Measurements from ENCODE around the gene TRIM29. TPM values are rescaled to one million over a fixed set of nuclear protein-coding genes. Genes with fewer than 3 reads are reported as not detected.
"Not testable (repeated sequence)": the region's sequence is repeated elsewhere in the genome, so short reads cannot be mapped to it uniquely, and the experiment has no call there.

The TRIM29 gene
- total RNA-seq, 1 donor from 2014 or later, result not detected

DNA sequence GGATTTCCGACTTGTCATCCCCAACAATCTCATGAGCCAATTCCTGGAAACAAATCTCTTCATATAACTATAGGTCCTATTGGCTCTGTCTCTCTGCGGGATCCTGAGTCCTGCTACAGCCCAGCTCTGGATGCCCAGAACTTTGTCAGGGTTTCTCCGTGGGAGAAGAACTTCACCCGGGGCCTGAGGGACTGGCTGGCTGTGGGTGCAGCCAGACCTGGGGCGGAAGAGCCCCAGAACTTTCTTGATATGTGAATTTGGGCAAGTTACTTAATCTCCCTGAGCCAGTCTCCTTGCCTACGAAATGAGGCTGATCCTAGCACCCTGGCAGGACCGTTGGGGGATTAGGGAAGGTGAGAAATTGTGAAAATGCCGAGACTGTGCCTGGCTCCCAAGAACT is 6.6 kb upstream of the TRIM29 start:
- intact Hi-C loops (cut with DNase I), result no loop called here
- ATAC-seq (ENCODE audit: poor library complexity), result no peak
- DNase-seq, result no peak

DNA sequence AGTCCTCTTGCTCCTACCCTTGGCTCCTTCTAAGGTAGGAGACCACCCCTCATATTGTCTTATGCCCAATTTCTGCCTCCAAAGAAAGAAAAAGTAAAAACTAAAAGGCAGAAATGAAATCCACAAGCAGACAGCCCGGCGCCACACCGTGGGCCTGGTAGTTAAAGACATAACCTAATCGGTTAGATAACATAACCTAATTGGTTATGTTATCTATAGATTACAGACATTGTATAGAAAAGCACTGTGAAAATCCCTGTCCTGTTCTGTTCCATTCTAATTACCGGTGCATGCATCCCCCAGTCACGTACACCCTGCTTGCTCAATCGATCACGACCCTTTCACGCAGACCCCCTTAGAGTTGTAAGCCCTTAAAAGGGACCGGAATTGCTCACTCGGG is 5.6 kb upstream of the TRIM29 start:
- intact Hi-C loops (cut with DNase I); ATAC-seq (ENCODE audit: poor library complexity); DNase-seq: not testable (repeated sequence)

DNA sequence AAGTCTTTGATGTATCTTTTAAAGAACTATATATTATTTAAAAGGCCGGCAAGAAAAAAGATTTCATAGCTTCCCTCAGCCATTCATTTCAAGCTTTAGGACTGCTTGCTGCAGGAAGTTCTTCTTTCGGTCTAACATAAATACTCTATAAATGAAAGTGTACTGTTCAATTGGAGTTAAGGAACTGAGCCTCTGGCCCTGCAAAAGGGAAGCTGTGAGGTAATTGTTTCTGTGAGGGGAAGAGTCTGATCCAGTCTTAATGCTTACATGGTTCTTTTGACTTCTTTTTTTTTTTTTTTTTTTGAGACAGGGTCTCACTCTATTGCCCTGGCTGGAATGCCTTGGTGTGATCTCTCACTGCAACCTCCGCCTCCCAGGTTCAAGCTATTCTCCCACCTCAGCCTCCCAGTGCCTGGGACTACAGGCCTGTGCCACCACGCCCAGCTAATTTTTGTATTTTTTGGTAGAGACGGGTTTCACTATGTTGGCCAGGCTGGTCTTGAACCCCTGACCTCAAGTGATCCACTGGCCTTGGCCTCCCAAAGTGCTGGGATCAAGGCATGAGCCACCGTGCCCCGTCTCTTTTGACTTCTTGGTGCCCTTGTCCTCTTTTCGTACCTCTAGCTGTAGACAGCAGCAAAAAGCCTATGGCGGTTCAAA is 4.7 kb upstream of the TRIM29 start:
- ATAC-seq (ENCODE audit: poor library complexity), result no peak
- intact Hi-C loops (cut with DNase I), result no loop called here
- DNase-seq, result no peak

DNA sequence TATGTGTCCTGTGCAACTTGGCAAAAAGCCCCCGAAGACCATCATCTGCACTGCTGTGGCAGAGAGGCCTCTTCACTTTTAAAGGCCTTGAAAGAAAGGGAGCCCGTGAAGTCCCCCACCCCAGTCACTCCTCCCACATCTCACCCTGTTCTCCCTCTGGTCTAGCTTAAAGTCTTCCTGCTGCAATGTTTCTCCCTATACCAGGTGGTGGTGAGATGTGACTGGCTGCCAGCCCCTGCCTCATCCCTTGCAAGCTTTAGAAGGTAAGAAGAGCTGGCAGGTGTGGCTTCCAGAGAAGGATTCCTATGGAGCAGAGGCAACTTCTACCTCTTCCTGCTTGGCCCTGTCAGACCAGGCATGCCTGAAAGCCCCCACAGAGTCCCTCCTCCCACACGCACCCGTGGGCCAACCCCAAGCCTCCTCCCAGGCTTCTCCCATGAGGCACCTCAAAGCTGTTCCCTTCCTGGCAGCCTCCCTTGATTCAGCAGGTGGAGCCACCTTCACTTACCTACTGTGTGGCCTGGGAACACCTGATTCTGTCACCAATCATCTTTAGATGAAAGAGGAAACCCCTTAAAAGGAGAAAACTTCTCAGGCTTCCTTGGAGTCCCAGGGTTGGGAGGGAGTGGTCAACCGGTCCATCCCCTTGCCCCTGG is 4.0 kb upstream of the TRIM29 start:
- ATAC-seq (ENCODE audit: poor library complexity) (no peak), DNase-seq (no peak)
- intact Hi-C loops (cut with DNase I), result no loop called here

DNA sequence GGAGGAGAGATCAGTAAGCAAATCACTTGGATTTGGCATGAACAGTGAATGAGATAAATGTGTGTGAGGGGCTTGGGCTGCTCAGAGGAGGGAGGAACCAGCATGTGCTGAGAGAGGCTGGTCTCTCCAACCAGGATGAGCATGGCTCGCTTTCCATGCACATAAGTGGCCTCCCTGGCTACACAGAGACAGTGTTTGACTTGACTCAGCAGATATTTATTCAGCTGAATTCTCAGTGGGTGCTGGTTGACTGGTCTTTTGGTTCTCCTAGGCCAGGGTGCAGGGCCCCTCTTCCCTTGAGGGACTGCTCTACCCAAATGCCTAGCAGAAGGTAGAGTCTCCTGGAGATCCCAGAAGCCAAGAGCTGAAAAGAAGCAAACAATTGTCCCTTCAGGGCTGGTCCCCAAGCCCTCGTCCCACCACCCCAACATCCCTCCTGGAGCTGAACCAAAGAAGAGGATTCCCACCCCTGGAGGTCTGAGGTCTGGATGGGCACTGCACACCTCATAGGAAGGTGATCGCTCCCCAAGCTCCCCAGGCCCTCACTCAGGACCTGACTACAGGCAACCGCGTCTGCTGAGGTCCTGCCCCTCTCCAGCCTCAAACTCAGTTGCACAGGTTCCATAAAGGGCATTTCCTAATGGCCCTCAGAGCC is 3.3 kb upstream of the TRIM29 start:
- DNase-seq (no peak), ATAC-seq (ENCODE audit: poor library complexity) (no peak)
- intact Hi-C loops (cut with DNase I), result no loop called here

DNA sequence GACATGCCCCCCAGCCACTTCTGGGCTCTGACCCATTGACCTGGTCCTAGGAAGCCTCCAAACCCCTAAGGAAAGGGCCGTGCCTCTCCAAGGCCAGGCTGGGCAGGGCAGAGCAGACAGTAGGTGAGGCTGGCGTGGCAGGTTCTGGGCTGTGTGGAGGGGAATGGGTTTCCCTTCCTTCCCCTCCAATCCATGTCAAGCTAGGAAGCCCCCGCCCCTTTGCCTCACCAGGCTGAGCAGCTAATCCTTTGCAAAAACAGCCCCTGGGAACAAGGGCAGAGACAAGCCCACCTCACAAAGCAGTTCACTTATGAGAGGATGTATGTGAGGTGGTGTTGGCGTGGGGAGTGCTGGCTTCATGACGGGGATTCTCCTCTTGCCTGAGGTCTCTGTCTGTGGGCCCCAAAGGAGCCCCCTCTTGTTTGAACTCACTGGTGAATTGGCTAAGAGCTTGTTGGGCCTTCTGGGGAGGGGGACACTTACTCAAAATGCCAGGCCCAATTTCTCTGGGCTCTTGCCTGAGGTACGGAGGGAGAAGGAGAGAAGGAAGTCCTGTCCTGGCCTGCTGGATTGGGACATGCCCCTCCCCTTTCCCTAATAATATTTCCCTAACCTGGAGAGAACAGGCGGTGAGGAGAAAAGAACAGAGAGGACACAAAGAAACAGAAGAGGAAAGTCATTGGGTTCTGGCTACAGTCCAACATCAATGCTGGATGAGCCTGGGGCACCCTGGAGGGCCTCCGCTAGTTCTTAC is 1.6 kb upstream of the TRIM29 start:
- DNase-seq (no peak), ATAC-seq (ENCODE audit: poor library complexity) (no peak)
- intact Hi-C loops (cut with DNase I), result no loop called here

DNA sequence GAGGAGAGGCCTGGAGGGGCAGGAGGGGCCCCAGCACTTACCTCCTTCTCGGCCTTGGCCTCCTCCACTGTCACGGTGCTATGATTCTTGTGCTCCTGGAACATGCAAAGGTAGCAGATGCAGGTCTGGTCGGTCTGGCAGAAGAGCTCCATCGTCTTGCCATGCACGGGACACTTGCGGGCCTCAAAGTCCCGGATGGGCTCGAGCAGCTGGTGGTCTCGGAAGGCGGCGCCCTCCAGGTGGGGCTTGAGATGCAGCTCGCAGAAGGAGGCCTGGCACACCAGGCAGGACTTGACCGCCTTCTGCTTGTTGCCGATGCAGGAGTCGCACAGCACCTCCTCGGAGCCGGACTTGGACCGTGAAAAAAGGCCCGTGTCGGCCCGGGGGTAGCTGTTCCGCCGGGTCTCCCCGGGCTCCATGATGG is 714 bp downstream of the TRIM29 start:
- intact Hi-C loops (cut with DNase I), result no loop called here
- DNase-seq, result no peak
- no peak for ATAC-seq (ENCODE audit: poor library complexity)

DNA sequence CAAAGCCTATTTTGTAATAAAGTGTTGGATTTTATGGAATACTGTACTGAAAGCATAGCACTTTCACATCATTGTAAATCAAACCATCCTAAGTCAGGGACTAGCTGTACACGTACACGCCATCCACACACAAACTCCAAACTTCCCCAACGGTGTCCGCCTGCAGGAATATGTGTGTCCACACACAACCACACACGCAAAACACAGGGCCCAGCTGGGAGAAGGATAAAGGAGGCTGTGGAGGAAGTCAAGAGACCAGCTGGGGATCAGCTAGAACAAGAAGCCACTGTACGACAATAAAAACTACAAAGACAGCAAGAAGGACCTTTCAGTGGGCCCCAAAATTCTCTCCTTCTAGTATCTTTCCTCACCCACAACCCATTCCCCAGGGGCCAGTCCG is 1.6 kb downstream of the TRIM29 start:
- DNase-seq, result no peak
- no peak for ATAC-seq (ENCODE audit: poor library complexity)
- intact Hi-C loops (cut with DNase I), result no loop called here

DNA sequence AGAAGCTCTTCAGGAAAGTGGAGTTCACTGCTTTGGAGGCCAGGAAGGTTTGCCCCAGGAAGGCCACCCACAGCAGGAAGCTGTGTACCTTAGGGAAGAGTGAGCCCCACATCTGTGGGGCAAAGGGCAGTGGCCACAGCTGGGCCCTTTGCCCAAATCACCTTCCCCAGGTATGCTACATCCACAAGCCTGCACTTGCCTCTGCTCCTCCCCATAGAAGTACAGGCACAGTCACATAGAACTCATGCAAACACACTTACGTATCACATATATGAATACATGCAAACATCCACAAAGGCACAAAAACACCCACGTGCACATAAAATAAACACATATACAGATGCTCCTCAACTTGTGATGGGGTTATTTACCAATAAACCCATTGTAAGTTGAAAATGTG is 2.1 kb downstream of the TRIM29 start:
- DNase-seq (no peak), ATAC-seq (ENCODE audit: poor library complexity) (no peak)
- intact Hi-C loops (cut with DNase I), result no loop called here

DNA sequence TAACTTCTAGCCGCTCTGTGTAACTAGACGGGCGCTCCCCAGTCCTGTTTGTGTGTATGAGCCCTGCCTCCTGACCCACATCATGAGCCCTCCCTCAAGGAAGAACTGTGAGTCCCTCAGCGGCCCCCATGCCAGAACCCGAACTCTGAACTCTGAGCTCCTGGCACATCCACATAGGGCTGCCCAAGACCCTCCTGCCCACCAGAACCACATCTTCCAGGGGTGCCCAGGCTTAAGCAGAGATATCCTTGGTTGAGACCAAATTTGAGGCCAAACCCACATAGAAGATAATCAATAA is 3.0 kb downstream of the TRIM29 start:
- no peak for DNase-seq
- ATAC-seq (ENCODE audit: poor library complexity), result no peak
- intact Hi-C loops (cut with DNase I), result no loop called here

DNA sequence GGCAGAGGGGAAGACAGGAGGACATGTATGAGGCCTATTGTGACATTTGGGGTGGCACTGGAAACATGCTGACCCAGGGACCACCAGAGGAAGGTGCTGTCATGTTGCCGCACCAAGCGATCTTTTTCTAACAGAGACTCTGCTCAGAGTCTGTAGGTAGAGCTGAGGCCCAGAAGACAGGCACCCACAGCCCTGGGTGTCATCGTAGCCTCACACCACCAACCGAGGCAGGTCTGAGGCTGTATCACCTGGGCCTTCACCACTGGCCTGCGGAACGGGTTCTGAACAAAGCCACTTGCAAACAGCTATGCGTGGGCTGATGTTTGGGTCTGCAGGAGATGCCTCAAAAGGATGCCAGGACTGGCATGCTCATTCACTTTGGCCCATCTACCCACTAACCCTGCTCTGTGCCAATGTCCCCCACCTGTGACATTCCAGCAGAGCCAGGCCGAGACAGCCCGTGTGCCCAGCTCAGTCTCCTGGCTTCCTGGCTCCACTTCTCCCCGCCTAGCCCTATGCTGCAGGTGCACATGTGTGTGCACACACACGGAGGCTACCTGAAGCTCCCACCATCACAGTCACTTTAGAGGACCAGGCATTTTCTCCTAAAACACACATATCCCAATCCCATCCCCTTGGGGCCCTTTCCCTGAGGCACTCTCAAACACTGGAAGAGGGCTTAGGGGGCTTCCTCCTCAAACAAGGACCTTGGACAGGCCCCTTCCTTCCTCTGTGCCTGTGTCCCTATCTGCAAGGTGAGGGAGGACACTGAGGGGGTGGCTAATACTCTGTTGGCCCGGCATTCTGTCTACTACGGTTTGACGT is 3.6 kb downstream of the TRIM29 start:
- intact Hi-C loops (cut with DNase I), result no loop called here
- no peak for DNase-seq

DNA sequence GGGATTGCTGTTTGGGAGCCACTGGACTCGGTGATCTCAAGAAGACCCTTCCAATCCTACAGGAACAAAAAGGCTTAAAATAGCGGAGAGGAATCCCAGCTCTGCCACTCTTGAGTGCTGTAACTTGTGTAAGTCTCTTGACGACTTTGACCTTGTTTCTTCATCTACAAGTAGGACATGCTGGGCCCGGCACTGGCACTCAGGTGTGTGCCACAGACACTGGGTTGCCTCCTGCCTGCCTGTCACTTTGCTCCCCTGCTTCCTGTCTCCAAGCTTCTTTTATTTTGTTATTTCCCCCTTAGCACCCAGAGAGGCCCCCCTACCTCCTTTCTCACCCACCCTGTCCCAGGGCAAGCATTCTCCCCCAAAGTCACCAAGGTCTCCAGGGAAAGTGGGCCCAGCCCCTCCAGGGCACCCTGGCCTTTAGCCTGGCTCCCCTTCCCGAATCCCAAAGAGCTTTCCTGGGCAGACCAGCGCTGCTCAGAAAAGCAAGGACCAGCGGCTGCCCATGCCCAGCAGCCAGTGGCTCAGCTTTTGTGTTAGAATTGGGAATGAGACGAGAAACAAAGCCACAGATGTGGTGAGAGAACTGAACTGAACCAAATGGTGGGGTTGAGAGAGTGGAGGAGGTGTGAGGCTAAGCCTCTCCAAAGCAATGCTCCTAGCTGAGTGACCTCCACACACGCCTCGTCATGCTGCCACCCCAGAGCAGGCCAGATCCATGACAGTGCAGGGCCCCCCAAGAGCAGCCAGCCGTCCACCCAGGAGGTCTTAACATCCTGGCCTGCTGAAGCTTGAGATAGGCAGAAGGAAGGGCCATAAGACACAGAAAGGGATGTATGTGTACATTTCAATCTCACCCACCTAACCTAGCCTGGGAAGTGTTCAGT is 4.5 kb downstream of the TRIM29 start:
- DNase-seq (no peak), ATAC-seq (ENCODE audit: poor library complexity) (no peak)
- intact Hi-C loops (cut with DNase I), result no loop called here

More for the DNA sequence above, 3.6 kb downstream of the TRIM29 start:
- no peak for ATAC-seq (ENCODE audit: poor library complexity)

DNA sequence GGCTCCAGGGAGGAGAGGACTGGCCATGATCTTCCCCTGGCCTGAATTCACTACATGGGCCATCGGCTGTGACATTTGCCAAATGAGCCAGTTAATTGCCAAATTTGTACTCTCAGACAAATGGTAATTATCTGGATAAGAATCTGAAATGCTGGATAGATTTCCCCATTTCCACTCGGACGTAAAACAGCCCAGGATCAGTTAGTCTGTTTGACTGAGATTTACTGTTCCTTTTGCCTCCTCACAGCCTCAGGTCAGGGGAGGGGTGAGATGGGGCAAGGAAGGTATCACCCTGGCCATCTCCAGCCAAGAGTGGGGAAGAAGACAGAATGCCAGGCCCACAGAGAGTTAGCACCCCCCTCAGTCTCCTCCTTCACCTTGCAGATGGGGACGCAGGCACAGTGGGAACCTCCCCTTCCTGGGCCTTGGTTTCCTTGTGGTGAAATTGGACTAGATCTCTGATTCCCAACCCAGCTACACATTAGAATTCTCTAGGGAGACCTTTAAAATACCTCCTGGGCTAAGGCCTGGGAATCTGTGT is 5.2 kb downstream of the TRIM29 start:
- intact Hi-C loops (cut with DNase I), result no loop called here
- ATAC-seq (ENCODE audit: poor library complexity) (no peak), DNase-seq (no peak)

DNA sequence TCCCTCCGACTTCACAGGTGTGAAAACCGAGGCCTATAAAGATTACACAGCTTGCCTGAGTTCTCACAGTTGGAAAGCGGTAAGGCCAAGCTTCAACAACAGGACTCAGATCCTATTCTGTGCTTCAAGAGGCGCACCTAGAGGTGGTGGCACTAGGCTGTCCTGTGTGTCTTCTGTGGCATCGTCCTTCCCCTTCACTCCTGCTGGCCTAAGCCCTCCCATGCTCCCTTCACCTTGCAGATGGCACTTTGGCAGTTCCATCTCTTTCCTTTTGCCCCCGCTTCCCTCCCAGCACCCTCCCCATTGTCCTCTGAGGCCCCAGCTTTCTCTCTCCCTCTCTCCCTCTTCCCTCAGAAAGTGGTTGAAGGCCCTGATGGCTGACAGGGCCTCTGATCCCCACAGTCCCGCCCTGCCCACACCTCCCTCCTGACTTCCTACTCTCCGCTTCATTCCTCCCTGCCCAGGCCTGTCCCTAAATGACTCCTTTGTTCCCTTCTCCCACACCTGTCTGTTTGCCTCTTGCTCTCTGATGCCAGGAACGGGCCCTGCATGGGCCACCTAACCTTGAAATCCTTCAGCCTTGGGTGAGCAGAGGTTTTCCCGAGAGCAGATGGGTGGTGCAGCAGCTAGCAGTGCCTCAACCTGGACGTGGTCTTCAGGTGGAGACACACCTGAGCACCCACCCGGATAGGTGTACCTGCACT is 5.8 kb downstream of the TRIM29 start:
- DNase-seq (no peak), ATAC-seq (ENCODE audit: poor library complexity) (no peak)
- intact Hi-C loops (cut with DNase I), result no loop called here

DNA sequence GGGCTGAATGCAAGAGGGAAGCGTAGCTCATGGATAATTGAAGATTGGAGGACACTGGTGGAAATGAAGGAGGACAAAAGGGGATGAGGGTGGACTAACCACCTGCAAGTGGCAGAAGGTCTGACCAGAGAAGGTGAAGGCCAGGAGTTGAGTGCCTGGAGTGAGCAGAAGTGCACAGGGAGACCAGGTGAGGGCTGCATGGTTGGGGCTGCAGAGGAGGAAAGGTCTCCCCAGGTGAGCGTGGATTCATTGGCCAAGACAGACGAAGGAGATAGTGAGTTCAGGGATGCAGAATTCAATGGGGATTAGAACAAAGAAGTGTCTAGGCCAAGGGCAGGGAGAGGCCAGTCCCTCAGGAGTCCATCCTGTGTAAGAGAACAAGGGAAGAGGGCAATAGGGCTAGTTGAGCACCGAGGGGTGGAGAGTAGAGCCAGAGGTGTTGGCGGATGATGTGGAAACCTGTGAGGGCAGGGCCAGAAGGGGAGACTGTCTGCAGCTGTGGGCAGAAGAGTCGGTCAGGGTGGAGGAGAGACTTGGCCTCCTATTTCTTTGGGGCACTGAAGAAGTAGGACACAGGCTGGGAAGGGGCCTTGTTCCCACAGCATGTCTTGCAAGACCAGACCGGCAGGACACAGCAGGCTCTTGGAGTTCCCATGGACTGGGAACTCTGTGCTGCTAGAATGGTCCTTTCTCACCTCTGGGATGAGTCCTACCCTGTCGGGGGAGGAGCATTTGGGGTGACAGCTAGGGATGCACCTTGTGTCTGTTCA is 6.7 kb downstream of the TRIM29 start:
- no peak for ATAC-seq (ENCODE audit: poor library complexity)
- no peak for DNase-seq
- intact Hi-C loops (cut with DNase I), result no loop called here

DNA sequence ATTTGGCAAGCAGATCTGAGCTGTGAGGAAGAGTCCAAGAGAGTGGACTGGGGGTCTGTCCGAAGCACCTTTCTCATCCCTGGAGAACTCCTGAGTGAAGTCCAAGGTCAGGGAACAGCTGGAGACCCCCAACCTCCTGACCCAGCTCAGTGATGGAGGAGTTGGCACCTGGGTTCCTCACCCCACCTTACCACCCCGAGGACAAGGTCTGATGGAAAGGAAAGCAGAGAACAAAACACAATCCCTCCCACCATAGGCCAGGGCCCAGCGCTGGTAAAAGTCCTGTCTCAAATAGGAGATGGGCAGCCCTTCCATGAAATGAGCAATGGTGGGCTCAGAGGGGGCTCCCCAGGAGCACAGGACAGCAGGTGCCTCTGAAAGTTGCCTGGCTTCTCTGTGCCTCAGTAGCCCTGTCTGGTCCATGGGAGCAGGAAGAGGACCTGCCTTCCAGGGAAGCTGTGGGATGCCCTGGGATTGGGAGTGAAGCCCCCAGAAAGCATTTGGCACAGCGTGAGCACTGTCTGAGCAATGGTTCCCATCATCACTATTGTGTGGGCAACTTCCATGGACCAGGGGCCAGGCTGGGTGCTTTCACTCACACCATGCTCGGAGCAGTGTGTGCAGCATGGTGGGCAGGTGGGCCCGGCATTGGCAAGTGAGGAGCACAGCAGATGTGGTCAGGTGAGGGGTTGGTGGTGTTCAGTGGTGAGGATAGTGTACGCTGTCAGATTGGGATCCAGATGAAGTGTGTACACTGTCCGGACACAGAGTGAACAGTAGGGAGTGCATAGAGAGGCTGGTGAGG is 7.5 kb downstream of the TRIM29 start:
- intact Hi-C loops (cut with DNase I), result no loop called here
- ATAC-seq (ENCODE audit: poor library complexity) (no peak), DNase-seq (no peak)
